ENCODE data around the gene PTPRM.

PTPRM gene

GRCh38 chr18:7630731-7631442, 63.8 kb downstream of the PTPRM start:
- H4K20me1 ChIP-seq (ENCODE audit: insufficient read depth, low read length), result no peaks in the 10 kb centered on the region
- DNase-seq (no peak), ATAC-seq (ENCODE audit: insufficient read depth, low read depth) (no peak)
- H3K4me3 ChIP-seq (ENCODE audit: low read depth in 1 of 2, low read length in 2 of 2), result no peak overlapping the region
- H3K36me3 ChIP-seq (ENCODE audit: insufficient read depth, low read length), result no peaks in the 10 kb centered on the region
- no peak overlapping the region for H3K4me2 ChIP-seq (ENCODE audit: insufficient read depth, low read length)
- no peaks in the 10 kb centered on the region for H3K79me2 ChIP-seq (ENCODE audit: insufficient read depth, low read length)
- no peak overlapping the region for H3K9ac ChIP-seq (ENCODE audit: low read depth, low read length)
- H3K27me3 ChIP-seq (ENCODE audit: insufficient read depth, low read length, poor library complexity), result no peaks in the 10 kb centered on the region
- no peak for TF ChIP-seq EZH2 (IDR thresholded peaks at IDR 0.05; ENCODE audit: borderline replicate concordance, low read depth, low read length, severe bottlenecking)
- TF ChIP-seq, protein P1, sequence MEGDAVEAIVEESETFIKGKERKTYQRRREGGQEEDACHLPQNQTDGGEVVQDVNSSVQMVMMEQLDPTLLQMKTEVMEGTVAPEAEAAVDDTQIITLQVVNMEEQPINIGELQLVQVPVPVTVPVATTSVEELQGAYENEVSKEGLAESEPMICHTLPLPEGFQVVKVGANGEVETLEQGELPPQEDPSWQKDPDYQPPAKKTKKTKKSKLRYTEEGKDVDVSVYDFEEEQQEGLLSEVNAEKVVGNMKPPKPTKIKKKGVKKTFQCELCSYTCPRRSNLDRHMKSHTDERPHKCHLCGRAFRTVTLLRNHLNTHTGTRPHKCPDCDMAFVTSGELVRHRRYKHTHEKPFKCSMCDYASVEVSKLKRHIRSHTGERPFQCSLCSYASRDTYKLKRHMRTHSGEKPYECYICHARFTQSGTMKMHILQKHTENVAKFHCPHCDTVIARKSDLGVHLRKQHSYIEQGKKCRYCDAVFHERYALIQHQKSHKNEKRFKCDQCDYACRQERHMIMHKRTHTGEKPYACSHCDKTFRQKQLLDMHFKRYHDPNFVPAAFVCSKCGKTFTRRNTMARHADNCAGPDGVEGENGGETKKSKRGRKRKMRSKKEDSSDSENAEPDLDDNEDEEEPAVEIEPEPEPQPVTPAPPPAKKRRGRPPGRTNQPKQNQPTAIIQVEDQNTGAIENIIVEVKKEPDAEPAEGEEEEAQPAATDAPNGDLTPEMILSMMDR (IDR thresholded peaks at IDR 0.05; ENCODE audit: borderline replicate concordance, extremely low read depth, low read length, poor library complexity, severe bottlenecking), result no peak
- H3K9me3 ChIP-seq (ENCODE audit: insufficient read depth, low read length, severe bottlenecking), result no peaks in the 10 kb centered on the region
- H2AFZ ChIP-seq (ENCODE audit: low read depth, low read length), result no peak overlapping the region
- no peak overlapping the region for H3K27ac ChIP-seq (ENCODE audit: low read length)
- no peaks in the 10 kb centered on the region for H3K4me1 ChIP-seq (ENCODE audit: insufficient read depth, low read length)

- no peak for DNase-seq
- Histone ChIP-seq H3K79me2 (ENCODE audit: insufficient read depth, low read length) (no peaks in the 10 kb centered on the region), H3K36me3 (ENCODE audit: insufficient read depth, low read length) (no peaks in the 10 kb centered on the region), H3K27ac (ENCODE audit: low read length) (no peak overlapping the region), H2AFZ (ENCODE audit: low read depth, low read length) (no peak overlapping the region), H3K9ac (ENCODE audit: low read depth, low read length) (no peak overlapping the region), H3K27me3 (ENCODE audit: insufficient read depth, low read length, poor library complexity) (no peaks in the 10 kb centered on the region), H3K4me3 (ENCODE audit: low read depth in 1 of 2, low read length in 2 of 2) (no peak overlapping the region), H3K9me3 (ENCODE audit: insufficient read depth, low read length, severe bottlenecking) (no peaks in the 10 kb centered on the region), H3K4me1 (ENCODE audit: insufficient read depth, low read length) (no peaks in the 10 kb centered on the region), H4K20me1 (ENCODE audit: insufficient read depth, low read length) (no peaks in the 10 kb centered on the region), H3K4me2 (ENCODE audit: insufficient read depth, low read length) (no peak overlapping the region)
- no peak for ATAC-seq (ENCODE audit: insufficient read depth, low read depth)
- TF ChIP-seq, protein P1 (IDR thresholded peaks at IDR 0.05; ENCODE audit: borderline replicate concordance, extremely low read depth, low read length, poor library complexity, severe bottlenecking), result no peak
- no peak for TF ChIP-seq EZH2 (IDR thresholded peaks at IDR 0.05; ENCODE audit: borderline replicate concordance, low read depth, low read length, severe bottlenecking)
These were observed 65.3 kb downstream of the PTPRM start for GRCh38 chr18:7632152-7633098.

GRCh38 chr18:7633171-7633570, 66.1 kb downstream of the PTPRM start:
- ATAC-seq (ENCODE audit: insufficient read depth, low read depth) (no peak), DNase-seq (no peak)
- no peak overlapping the region for H3K9ac ChIP-seq (ENCODE audit: low read depth, low read length)
- H3K4me1 ChIP-seq (ENCODE audit: insufficient read depth, low read length), result no peaks in the 10 kb centered on the region
- no peak overlapping the region for H3K27ac ChIP-seq (ENCODE audit: low read length)
- H3K9me3 ChIP-seq (ENCODE audit: insufficient read depth, low read length, severe bottlenecking), result no peaks in the 10 kb centered on the region
- H3K27me3 ChIP-seq (ENCODE audit: insufficient read depth, low read length, poor library complexity), result no peaks in the 10 kb centered on the region
- no peaks in the 10 kb centered on the region for H4K20me1 ChIP-seq (ENCODE audit: insufficient read depth, low read length)
- no peak overlapping the region for H3K4me2 ChIP-seq (ENCODE audit: insufficient read depth, low read length)
- no peak overlapping the region for H2AFZ ChIP-seq (ENCODE audit: low read depth, low read length)
- H3K4me3 ChIP-seq (ENCODE audit: low read depth in 1 of 2, low read length in 2 of 2), result no peak overlapping the region
- no peaks in the 10 kb centered on the region for H3K79me2 ChIP-seq (ENCODE audit: insufficient read depth, low read length)
- H3K36me3 ChIP-seq (ENCODE audit: insufficient read depth, low read length), result no peaks in the 10 kb centered on the region
- TF ChIP-seq, protein P1 (IDR thresholded peaks at IDR 0.05; ENCODE audit: borderline replicate concordance, extremely low read depth, low read length, poor library complexity, severe bottlenecking), result no peak
- TF ChIP-seq EZH2 (IDR thresholded peaks at IDR 0.05; ENCODE audit: borderline replicate concordance, low read depth, low read length, severe bottlenecking), result no peak

Data from DND-41 (cell line).